Keratinocyte (primary cell): Measurements from ENCODE around the gene ASCL1. TPM values are rescaled to one million over a fixed set of nuclear protein-coding genes. Genes with fewer than 3 reads are reported as not detected.

Experiments used
- DNase-seq: peaks from one replicate; pipeline ENCODE4 v3.0.0-alpha.2; 2011; ENCODE audit warnings: low read depth, missing footprints, low spot score
- FAIRE-seq: peaks from 2 replicates; lab custom pipeline; 2011; peaks lifted over from hg19 to GRCh38; lab: Jason Lieb, UNC
- H2AFZ ChIP-seq: 2 replicates; pipeline ENCODE4 v1.6.0; 2012; ENCODE audit warnings: low read length, control low read depth, inconsistent platforms; ENCODE audit not compliant: control insufficient read depth
- H3K27ac ChIP-seq: 2 replicates; pipeline ENCODE4 v1.5.1; 2011; ENCODE audit warnings: low read length; ENCODE audit not compliant: control insufficient read depth, insufficient read depth
- H3K27me3 ChIP-seq: 3 replicates; pipeline ENCODE4 v1.6.0; 2011; ENCODE audit warnings: low read length; ENCODE audit not compliant: control insufficient read depth, insufficient read depth; ENCODE audit errors: extremely low read depth
- H3K36me3 ChIP-seq, 2 experiments: 2 replicates in 1 of 2; 3 replicates in 1 of 2; pipeline ENCODE4 v1.5.1; 2011; ENCODE audit warnings: low read length in 2 of 2, mild to moderate bottlenecking in 1 of 2; ENCODE audit not compliant: control insufficient read depth in 2 of 2, insufficient read depth in 2 of 2; ENCODE audit errors: extremely low read depth in 1 of 2
- H3K4me1 ChIP-seq: 3 replicates; pipeline ENCODE4 v1.5.1; 2011; ENCODE audit warnings: low read length; ENCODE audit not compliant: control insufficient read depth, insufficient read depth; ENCODE audit errors: extremely low read depth
- H3K4me2 ChIP-seq: 3 replicates; pipeline ENCODE4 v1.6.0; 2011; ENCODE audit warnings: low read depth, low read length; ENCODE audit not compliant: control insufficient read depth, insufficient read depth; ENCODE audit errors: extremely low read depth
- H3K4me3 ChIP-seq, 3 experiments: fragments of 200-600 bp in 1 of 3; sonication (generic) in 1 of 3; 2 replicates in 2 of 3; 3 replicates in 1 of 3; pipeline ENCODE4 v1.5.1; 2011 to 2016; ENCODE audit warnings: low read length in 3 of 3, mild to moderate bottlenecking in 3 of 3, control low read depth in 2 of 3, inconsistent platforms in 1 of 3, low read depth in 1 of 3, mixed read lengths in 1 of 3, mixed run types in 1 of 3, moderate library complexity in 1 of 3; ENCODE audit not compliant: control insufficient read depth in 2 of 3, insufficient read depth in 2 of 3; ENCODE audit errors: extremely low read depth in 1 of 3
- H3K79me2 ChIP-seq: 2 replicates; pipeline ENCODE4 v1.6.0; 2012; ENCODE audit warnings: low read length; ENCODE audit not compliant: control insufficient read depth, insufficient read depth
- H3K9ac ChIP-seq: 3 replicates; pipeline ENCODE4 v1.6.0; 2011; ENCODE audit warnings: low read length; ENCODE audit not compliant: control insufficient read depth, insufficient read depth; ENCODE audit errors: extremely low read depth
- H3K9me1 ChIP-seq: 3 replicates; pipeline ENCODE4 v1.6.0; 2011; ENCODE audit warnings: low read length; ENCODE audit not compliant: control insufficient read depth, insufficient read depth; ENCODE audit errors: extremely low read depth
- H3K9me3 ChIP-seq: 2 replicates; pipeline ENCODE4 v1.5.1; 2012; ENCODE audit warnings: low read depth, low read length; ENCODE audit not compliant: control insufficient read depth
- H4K20me1 ChIP-seq: 3 replicates; pipeline ENCODE4 v1.6.0; 2011; ENCODE audit warnings: low read length; ENCODE audit not compliant: control insufficient read depth, insufficient read depth; ENCODE audit errors: extremely low read depth
- EZH2 ChIP-seq: IDR thresholded peaks from one replicate; pipeline ENCODE4 v1.6.1; 2012; ENCODE audit warnings: inconsistent platforms, mild to moderate bottlenecking, low read length, moderate library complexity
- dilution Hi-C: fragments of 300-500 bp; cut with MboI; formaldehyde crosslinking; loops from one replicate; pipeline ENCODE4 v1.7.0; 2020; ENCODE audit warnings: low sequenced_read_pairs; ENCODE audit not compliant: extremely low pct_ligation_motif_present
- polyA plus RNA-seq, 5 experiments: library from polyadenylated mRNA; depleted of rRNA in 3 of 5; stranded (reverse) in 3 of 5; stranded (forward) in 1 of 5; unstranded in 1 of 5; fragments of >200 nt; gene quantifications; 1 replicate in 1 of 5; 2 replicates in 3 of 5; 3 replicates in 1 of 5; pipeline versions ENCODE4 v1.2.1 to v1.2.3, GENCODE V29; 2011 to 2012; ENCODE audit warnings: missing spikeins in 2 of 5, low read depth in 1 of 5, low replicate concordance in 1 of 5
- TF ChIP-seq, protein P1 (sequence below), 3 experiments: IDR thresholded peaks in 1 of 3; conservative IDR thresholded peaks in 1 of 3; optimal IDR thresholded peaks in 1 of 3; 2 replicates in 2 of 3; 3 replicates in 1 of 3; pipeline versions ENCODE3 to v1.5.1; 2011; ENCODE audit warnings: low read length in 3 of 3, mild to moderate bottlenecking in 3 of 3, moderate library complexity in 2 of 3, control low read depth in 1 of 3, inconsistent platforms in 1 of 3; ENCODE audit not compliant: insufficient read depth in 2 of 3; ENCODE audit errors: extremely low read depth in 1 of 3

ASCL1 gene
- polyA plus RNA-seq, 1 donor (not counting 4 experiments of a cell fraction or from before 2014, with no cell fraction given) = not detected

- no peaks in the 10 kb centered on the region for H3K27me3 ChIP-seq
- H3K9me1 ChIP-seq = no peaks in the 10 kb centered on the region
- no peak overlapping the region for H3K9ac ChIP-seq
- H3K4me1 ChIP-seq = no peaks in the 10 kb centered on the region
- no peaks in the 10 kb centered on the region for H3K36me3 ChIP-seq
- no peak overlapping the region for H2AFZ ChIP-seq
- DNase-seq (no peak), FAIRE-seq (no peak)
- H3K4me2 ChIP-seq = no peak overlapping the region
- no peak for TF ChIP-seq EZH2
- TF ChIP-seq, protein P1, sequence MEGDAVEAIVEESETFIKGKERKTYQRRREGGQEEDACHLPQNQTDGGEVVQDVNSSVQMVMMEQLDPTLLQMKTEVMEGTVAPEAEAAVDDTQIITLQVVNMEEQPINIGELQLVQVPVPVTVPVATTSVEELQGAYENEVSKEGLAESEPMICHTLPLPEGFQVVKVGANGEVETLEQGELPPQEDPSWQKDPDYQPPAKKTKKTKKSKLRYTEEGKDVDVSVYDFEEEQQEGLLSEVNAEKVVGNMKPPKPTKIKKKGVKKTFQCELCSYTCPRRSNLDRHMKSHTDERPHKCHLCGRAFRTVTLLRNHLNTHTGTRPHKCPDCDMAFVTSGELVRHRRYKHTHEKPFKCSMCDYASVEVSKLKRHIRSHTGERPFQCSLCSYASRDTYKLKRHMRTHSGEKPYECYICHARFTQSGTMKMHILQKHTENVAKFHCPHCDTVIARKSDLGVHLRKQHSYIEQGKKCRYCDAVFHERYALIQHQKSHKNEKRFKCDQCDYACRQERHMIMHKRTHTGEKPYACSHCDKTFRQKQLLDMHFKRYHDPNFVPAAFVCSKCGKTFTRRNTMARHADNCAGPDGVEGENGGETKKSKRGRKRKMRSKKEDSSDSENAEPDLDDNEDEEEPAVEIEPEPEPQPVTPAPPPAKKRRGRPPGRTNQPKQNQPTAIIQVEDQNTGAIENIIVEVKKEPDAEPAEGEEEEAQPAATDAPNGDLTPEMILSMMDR (optimal IDR thresholded peaks at IDR 0.05 in 1 of 3, IDR thresholded peaks at IDR 0.05 in 1 of 3, conservative IDR thresholded peaks at IDR 0.05 in 1 of 3; ENCODE audit: extremely low read depth in 1 of 3, insufficient read depth in 2 of 3, low read length in 3 of 3) = no peak
- H3K4me3 ChIP-seq = no peak overlapping the region
- no peak overlapping the region for H3K27ac ChIP-seq
- no peaks in the 10 kb centered on the region for H4K20me1 ChIP-seq
- dilution Hi-C loops = no loop called here
- no peaks in the 10 kb centered on the region for H3K79me2 ChIP-seq
- no peaks in the 10 kb centered on the region for H3K9me3 ChIP-seq
Measured at GRCh38 chr12:102939059-102939458, 18.4 kb upstream of the ASCL1 start.

DNA sequence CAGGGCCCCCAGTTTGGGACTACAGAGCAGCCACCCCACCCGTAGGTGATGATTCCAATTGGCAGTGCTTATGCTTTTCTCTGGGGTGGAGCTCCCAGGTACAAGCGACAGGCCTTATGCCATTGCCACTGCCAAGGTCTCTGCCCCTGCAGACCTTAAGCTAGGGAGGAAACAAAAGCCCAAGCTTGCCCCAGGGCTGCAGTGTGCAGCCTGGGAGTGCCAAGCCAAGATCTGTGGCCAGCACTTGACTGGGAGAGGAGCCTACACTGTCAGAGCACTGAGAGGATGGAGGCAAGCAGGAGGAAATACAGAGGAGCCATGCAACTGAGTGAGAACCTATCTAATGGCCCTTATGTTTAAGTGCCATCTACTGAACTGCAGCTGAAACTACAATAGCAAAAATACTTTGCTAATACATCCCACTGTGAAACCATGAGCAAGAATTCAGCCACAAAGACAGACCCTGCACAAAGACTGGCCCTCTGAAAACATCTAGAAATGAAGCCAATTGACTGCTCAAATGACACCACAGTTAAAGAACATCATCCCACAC is 17.7 kb upstream of the ASCL1 start:
- Histone ChIP-seq H2AFZ (no peak overlapping the region), H4K20me1 (no peaks in the 10 kb centered on the region), H3K9me3 (no peaks in the 10 kb centered on the region), H3K9me1 (no peaks in the 10 kb centered on the region), H3K4me1 (no peaks in the 10 kb centered on the region), H3K27ac (no peak overlapping the region), H3K9ac (no peak overlapping the region), H3K27me3 (no peaks in the 10 kb centered on the region), H3K4me2 (no peak overlapping the region), H3K79me2 (no peaks in the 10 kb centered on the region), H3K4me3 (no peak overlapping the region), H3K36me3 (no peaks in the 10 kb centered on the region)
- dilution Hi-C loops = no loop called here
- FAIRE-seq (no peak), DNase-seq (no peak)
- no peak for TF ChIP-seq EZH2
- TF ChIP-seq, protein P1 (optimal IDR thresholded peaks at IDR 0.05 in 1 of 3, IDR thresholded peaks at IDR 0.05 in 1 of 3, conservative IDR thresholded peaks at IDR 0.05 in 1 of 3; ENCODE audit: extremely low read depth in 1 of 3, insufficient read depth in 2 of 3, low read length in 3 of 3) = no peak
